Vagina (tissue), 2 donors: Measurements from ENCODE around the gene OR51S1.

ENCODE experiments used
- CTCF ChIP-seq, 3 experiments: fragments of 450-650 bp in 2 of 3; fragments of 200-600 bp in 1 of 3; sonication (generic) in 1 of 3; IDR thresholded peaks; one replicate each; pipeline ENCODE4 v1.5.1; 2017 to 2019; ENCODE audit warnings: antibody characterized with exemption in 3 of 3, mild to moderate bottlenecking in 2 of 3, moderate library complexity in 2 of 3
- POLR2A ChIP-seq, 2 donors: fragments of 450-650 bp; IDR thresholded peaks; one replicate each; pipeline ENCODE4 v1.6.1; 2017; ENCODE audit warnings: antibody characterized with exemption in 2 of 2, mild to moderate bottlenecking in 2 of 2, moderate library complexity in 2 of 2

DNA sequence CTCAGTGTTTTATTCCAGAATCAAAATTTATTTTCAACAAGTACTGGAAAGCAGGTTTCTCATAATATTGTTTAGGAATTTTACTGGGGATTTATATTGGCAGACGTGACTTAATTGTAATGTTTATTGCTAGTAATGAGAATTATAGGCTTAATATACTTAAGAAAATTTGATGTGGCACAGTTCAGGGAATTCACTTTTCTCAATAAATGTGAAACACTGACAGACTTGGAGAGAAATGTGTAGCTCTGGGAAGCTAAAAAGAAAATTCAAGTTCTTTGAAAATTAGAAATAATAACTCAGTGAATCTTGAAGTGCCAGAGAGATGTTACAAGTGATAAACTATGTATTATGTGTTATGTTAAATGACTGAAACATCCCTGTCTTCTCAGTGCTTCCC lies 28.0 kb downstream of the OR51S1 start, which contains the start of gene OR51F2:
- TF ChIP-seq CTCF (IDR thresholded peaks at IDR 0.05) (no peak), POLR2A (IDR thresholded peaks at IDR 0.05) (no peak)
